H1 (cell line): ENCODE data around the gene NANOS3.

Source experiments
- CHD2 ChIP-seq: IDR thresholded peaks from 2 replicates; pipeline ENCODE4 v1.6.1; 2012; ENCODE audit warnings: low read length, improper control_type of control experiment
- CTCF ChIP-seq, 3 experiments: IDR thresholded peaks; 1 replicate in 2 of 3; 2 replicates in 1 of 3; pipeline versions ENCODE4 v1.5.1 to v1.6.1; 2011; ENCODE audit warnings: low read length in 3 of 3, mild to moderate bottlenecking in 3 of 3, inconsistent platforms in 2 of 3, low read depth in 1 of 3, moderate library complexity in 1 of 3; ENCODE audit not compliant: insufficient read depth in 1 of 3; ENCODE audit errors: control extremely low read depth in 1 of 3
- EP300 ChIP-seq, 2 experiments: IDR thresholded peaks; 1 replicate in 1 of 2; 2 replicates in 1 of 2; pipeline ENCODE4 v1.6.1; 2011 to 2012; ENCODE audit warnings: low read depth in 2 of 2, low read length in 2 of 2, mild to moderate bottlenecking in 2 of 2, borderline replicate concordance in 1 of 2, inconsistent platforms in 1 of 2, moderate library complexity in 1 of 2
- EZH2 ChIP-seq: fragments of 200-600 bp; sonication (generic); IDR thresholded peaks from 2 replicates; pipeline ENCODE4 v1.7.1; 2012; ENCODE audit warnings: low read depth, mild to moderate bottlenecking, moderate library complexity, low read length, inconsistent platforms; ENCODE audit not compliant: severe bottlenecking
- JUN ChIP-seq: IDR thresholded peaks from 2 replicates; pipeline ENCODE4 v1.6.1; 2011; ENCODE audit warnings: low read depth, mild to moderate bottlenecking, improper control_type of control experiment, low read length
- JUND ChIP-seq: IDR thresholded peaks from 2 replicates; pipeline ENCODE4 v1.6.1; 2011; ENCODE audit warnings: mild to moderate bottlenecking, improper control_type of control experiment, low read length
- MAX ChIP-seq: IDR thresholded peaks from 2 replicates; pipeline ENCODE4 v1.6.1; 2012; ENCODE audit warnings: inconsistent platforms
- PHF8 ChIP-seq: fragments of 200-600 bp; sonication (generic); conservative IDR thresholded peaks from 2 replicates; pipeline ENCODE4 v1.7.1; 2012; ENCODE audit warnings: low read depth, mild to moderate bottlenecking, inconsistent platforms, low read length, moderate library complexity
- POLR2A ChIP-seq, 2 experiments: IDR thresholded peaks; 1 replicate in 1 of 2; 2 replicates in 1 of 2; pipeline ENCODE4 v1.6.1; 2011; ENCODE audit warnings: low read depth in 2 of 2, low read length in 2 of 2, mild to moderate bottlenecking in 2 of 2; ENCODE audit errors: control extremely low read depth in 1 of 2
- POLR2AphosphoS5 ChIP-seq: IDR thresholded peaks from 2 replicates; pipeline ENCODE4 v1.6.1; 2011; ENCODE audit warnings: low read depth, low read length
- RAD21 ChIP-seq, 2 experiments: IDR thresholded peaks in 1 of 2; conservative IDR thresholded peaks in 1 of 2; 2 replicates each; pipeline ENCODE4 v1.6.1; 2011; ENCODE audit warnings: low read depth in 2 of 2, low read length in 2 of 2, improper control_type of control experiment in 1 of 2, inconsistent platforms in 1 of 2, mild to moderate bottlenecking in 1 of 2, moderate library complexity in 1 of 2
- RBBP5 ChIP-seq: IDR thresholded peaks from 2 replicates; pipeline ENCODE4 v1.7.1; 2012; ENCODE audit warnings: low read depth, mild to moderate bottlenecking, inconsistent platforms, low read length, moderate library complexity, borderline replicate concordance
- SP2 ChIP-seq: IDR thresholded peaks from 2 replicates; pipeline ENCODE4 v1.6.1; 2012; ENCODE audit warnings: mild to moderate bottlenecking, low read length, inconsistent platforms
- SRF ChIP-seq: IDR thresholded peaks from 2 replicates; pipeline ENCODE4 v1.6.1; 2011; ENCODE audit warnings: mild to moderate bottlenecking, low read depth, low read length, moderate library complexity

GRCh38 chr19:13920940-13921747, 44.2 kb downstream of the NANOS3 start:
- TF ChIP-seq MAX (no peak), POLR2AphosphoS5 (no peak), CTCF (IDR thresholded peaks at IDR 0.05; ENCODE audit: control extremely low read depth in 1 of 3, insufficient read depth in 1 of 3, low read depth in 1 of 3, low read length in 3 of 3) (no peak), RBBP5 (no peak), JUN (no peak), SP2 (no peak), EZH2 (no peak), SRF (no peak), PHF8 (no peak), CHD2 (no peak), POLR2A (IDR thresholded peaks at IDR 0.05; ENCODE audit: control extremely low read depth in 1 of 2, low read depth in 2 of 2, low read length in 2 of 2) (no peak), JUND (no peak), EP300 (IDR thresholded peaks at IDR 0.05; ENCODE audit: borderline replicate concordance in 1 of 2, low read depth in 2 of 2, low read length in 2 of 2) (no peak), RAD21 (IDR thresholded peaks at IDR 0.05 in 1 of 2, conservative IDR thresholded peaks at IDR 0.05 in 1 of 2; ENCODE audit: low read depth in 2 of 2, low read length in 2 of 2) (no peak)
